ENCODE results near the gene MICU1.

- TF ChIP-seq CTCF (optimal IDR thresholded peaks at IDR 0.05 in 1 of 3, IDR thresholded peaks at IDR 0.05 in 1 of 3, conservative IDR thresholded peaks at IDR 0.05 in 1 of 3; ENCODE audit: extremely low read depth in 1 of 3, insufficient read depth in 2 of 3, low read length in 3 of 3) (no peak), EZH2 (IDR thresholded peaks at IDR 0.05; ENCODE audit: low read length) (no peak)
These were observed 3.6 kb downstream of the MICU1 start for GRCh38 chr10:72622271-72622670.

All from keratinocyte (primary cell).